Body of pancreas (tissue), 4 donors: Measurements from ENCODE around the gene EGR4. TPM values are rescaled to one million over a fixed set of nuclear protein-coding genes. Genes with fewer than 3 reads are reported as not detected.

Experiments used
- ATAC-seq: fragments of 150-250 bp; one replicate; pipeline ENCODE4 v1.9.1; 2016
- DNase-seq, 4 donors: peaks; one replicate each; pipeline ENCODE4 v3.0.0-alpha.2; 2019
- H3K27ac ChIP-seq, 4 donors: fragments of 200-600 bp; sonication (generic); 1 replicate in 3 of 4; 2 replicates in 1 of 4; pipeline versions ENCODE4 v1.5.1 to v1.6.1; 2016 to 2019; ENCODE audit warnings: mild to moderate bottlenecking in 1 of 4, mixed read lengths in 1 of 4, moderate library complexity in 1 of 4
- H3K27me3 ChIP-seq, 2 donors: fragments of 200-600 bp; sonication (generic); one replicate each; pipeline ENCODE4 v1.6.0; 2016; ENCODE audit warnings: mild to moderate bottlenecking in 1 of 2
- H3K36me3 ChIP-seq, 2 donors: fragments of 200-600 bp; sonication (generic); replicated peaks in 1 of 2; 2 replicates each; pipeline ENCODE4 v1.5.1; 2016; ENCODE audit warnings: low read depth in 2 of 2; ENCODE audit not compliant: insufficient read depth in 1 of 2
- H3K4me1 ChIP-seq: fragments of 200-600 bp; sonication (generic); one replicate; pipeline ENCODE4 v1.6.0; 2016
- H3K4me3 ChIP-seq, 2 donors: fragments of 200-600 bp; sonication (generic); 1 replicate in 1 of 2; 2 replicates in 1 of 2; pipeline ENCODE4 v1.5.1; 2016 to 2019
- H3K9me3 ChIP-seq, 3 donors: fragments of 200-600 bp; sonication (generic); 1 replicate in 2 of 3; 2 replicates in 1 of 3; pipeline ENCODE4 v1.5.1; 2016
- POLR2A ChIP-seq, 3 donors: fragments of 450-650 bp; IDR thresholded peaks; one replicate each; pipeline ENCODE4 v1.6.1; 2016; ENCODE audit warnings: antibody characterized with exemption in 3 of 3, mild to moderate bottlenecking in 2 of 3
- WGBS, 2 donors: methylation state at CpG; one replicate each; pipeline ENCODE4 v1.1.5; 2017; 5-methylcytosine and 5-hydroxymethylcytosine counted together
- intact Hi-C: fragments of 100-400 bp; cut with DNase I; formaldehyde crosslinking; loops from one replicate; pipeline ENCODE4 v1.15.1; 2023
- total RNA-seq, 2 donors: library from RNA; depleted of rRNA; stranded (reverse); fragments of >200 nt; gene quantifications; one replicate each; pipeline ENCODE4 v1.1.0, GENCODE V29; 2016
- TF ChIP-seq, protein P1 (sequence below), 7 experiments: fragments of 450-650 bp in 4 of 7; fragments of 200-600 bp in 3 of 7; sonication (generic) in 3 of 7; IDR thresholded peaks; one replicate each; pipeline ENCODE4 v1.5.1; 2016 to 2019; ENCODE audit warnings: antibody characterized with exemption in 7 of 7

EGR4 gene
- total RNA-seq, 2 donors from 2014 or later: not detected

DNA sequence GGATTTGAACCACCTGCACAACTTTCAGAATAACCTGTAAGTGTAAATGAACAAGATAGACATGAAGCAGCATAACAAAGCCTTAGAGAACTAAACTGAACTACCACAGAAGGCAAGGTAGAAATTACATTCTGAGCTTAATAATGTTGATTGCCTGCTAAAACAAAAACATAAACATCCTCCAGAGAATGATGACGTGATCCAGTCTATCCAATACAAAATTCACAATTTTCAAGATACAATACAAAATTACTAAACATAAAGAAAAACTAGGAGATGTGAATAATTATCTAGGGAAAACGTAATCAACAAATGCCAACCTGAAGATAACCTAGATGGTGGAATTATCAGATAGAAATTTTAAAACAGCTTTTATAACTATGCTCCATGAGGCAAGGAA, 40.7 kb upstream of the EGR4 start:
- H3K27ac ChIP-seq: no peak overlapping the region
- WGBS, 2 donors: 48 to 61% methylated on average over 2 of the region's 2 CpGs
- no peaks in the 10 kb centered on the region for H3K4me1 ChIP-seq
- intact Hi-C loops: no loop called here
- no peak overlapping the region for H3K4me3 ChIP-seq
- DNase-seq: no peak
- H3K36me3 ChIP-seq: no peaks in the 10 kb centered on the region
- H3K9me3 ChIP-seq: no peaks in the 10 kb centered on the region
- TF ChIP-seq, protein P1, sequence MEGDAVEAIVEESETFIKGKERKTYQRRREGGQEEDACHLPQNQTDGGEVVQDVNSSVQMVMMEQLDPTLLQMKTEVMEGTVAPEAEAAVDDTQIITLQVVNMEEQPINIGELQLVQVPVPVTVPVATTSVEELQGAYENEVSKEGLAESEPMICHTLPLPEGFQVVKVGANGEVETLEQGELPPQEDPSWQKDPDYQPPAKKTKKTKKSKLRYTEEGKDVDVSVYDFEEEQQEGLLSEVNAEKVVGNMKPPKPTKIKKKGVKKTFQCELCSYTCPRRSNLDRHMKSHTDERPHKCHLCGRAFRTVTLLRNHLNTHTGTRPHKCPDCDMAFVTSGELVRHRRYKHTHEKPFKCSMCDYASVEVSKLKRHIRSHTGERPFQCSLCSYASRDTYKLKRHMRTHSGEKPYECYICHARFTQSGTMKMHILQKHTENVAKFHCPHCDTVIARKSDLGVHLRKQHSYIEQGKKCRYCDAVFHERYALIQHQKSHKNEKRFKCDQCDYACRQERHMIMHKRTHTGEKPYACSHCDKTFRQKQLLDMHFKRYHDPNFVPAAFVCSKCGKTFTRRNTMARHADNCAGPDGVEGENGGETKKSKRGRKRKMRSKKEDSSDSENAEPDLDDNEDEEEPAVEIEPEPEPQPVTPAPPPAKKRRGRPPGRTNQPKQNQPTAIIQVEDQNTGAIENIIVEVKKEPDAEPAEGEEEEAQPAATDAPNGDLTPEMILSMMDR (IDR thresholded peaks at IDR 0.05): no peak
- TF ChIP-seq POLR2A (IDR thresholded peaks at IDR 0.05): no peak
- no peak for ATAC-seq
- no peaks in the 10 kb centered on the region for H3K27me3 ChIP-seq

GRCh38 chr2:73333564-73333963, 40.2 kb upstream of the EGR4 start:
- intact Hi-C loops: no loop called here
- H3K4me3 ChIP-seq: no peak overlapping the region
- TF ChIP-seq, protein P1 (IDR thresholded peaks at IDR 0.05): no peak
- no peak for TF ChIP-seq POLR2A (IDR thresholded peaks at IDR 0.05)
- H3K9me3 ChIP-seq: no peaks in the 10 kb centered on the region
- ATAC-seq: no peak
- no peaks in the 10 kb centered on the region for H3K27me3 ChIP-seq
- no peaks in the 10 kb centered on the region for H3K36me3 ChIP-seq
- no peak for DNase-seq
- no peak overlapping the region for H3K27ac ChIP-seq
- no peaks in the 10 kb centered on the region for H3K4me1 ChIP-seq

DNA sequence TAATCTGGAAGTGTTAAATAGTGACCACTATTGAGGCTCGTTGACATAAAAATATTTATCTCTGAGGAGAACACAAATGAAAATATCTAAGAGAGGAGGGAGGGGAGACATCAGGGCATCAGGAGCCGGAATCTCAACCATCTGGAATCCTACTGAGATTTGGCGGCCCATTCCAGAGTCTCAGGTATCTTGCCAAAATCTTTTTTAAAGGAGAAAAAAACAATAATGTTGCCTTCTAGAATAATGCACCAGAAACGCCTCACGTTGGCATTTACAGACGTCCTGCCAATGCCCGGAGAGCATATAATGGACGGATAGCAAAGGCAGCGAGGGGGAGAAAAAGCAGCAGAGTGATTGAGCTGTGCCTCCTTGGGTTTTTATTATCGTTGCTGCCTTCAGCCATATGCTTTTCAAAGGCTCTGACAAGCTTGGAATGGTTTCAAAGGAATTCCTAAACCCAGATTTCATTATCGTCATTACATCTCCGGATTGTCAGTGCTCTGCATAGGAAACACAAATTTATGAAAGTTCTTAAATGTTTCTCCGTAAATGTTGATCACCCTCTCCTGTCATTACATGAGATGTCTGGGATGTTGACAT, 30.9 kb upstream of the EGR4 start:
- no peak overlapping the region for H3K4me3 ChIP-seq
- no peak overlapping the region for H3K27ac ChIP-seq
- H3K4me1 ChIP-seq: no peaks in the 10 kb centered on the region
- intact Hi-C loops: no loop called here
- DNase-seq (no peak), ATAC-seq (no peak)
- 49 to 50% methylated on average over 13 of the region's 13 CpGs for WGBS, 2 donors
- H3K27me3 ChIP-seq: no peaks in the 10 kb centered on the region
- H3K36me3 ChIP-seq: no peaks in the 10 kb centered on the region
- H3K9me3 ChIP-seq: no peaks in the 10 kb centered on the region
- no peak for TF ChIP-seq POLR2A (IDR thresholded peaks at IDR 0.05)
- TF ChIP-seq, protein P1 (IDR thresholded peaks at IDR 0.05): no peak

DNA sequence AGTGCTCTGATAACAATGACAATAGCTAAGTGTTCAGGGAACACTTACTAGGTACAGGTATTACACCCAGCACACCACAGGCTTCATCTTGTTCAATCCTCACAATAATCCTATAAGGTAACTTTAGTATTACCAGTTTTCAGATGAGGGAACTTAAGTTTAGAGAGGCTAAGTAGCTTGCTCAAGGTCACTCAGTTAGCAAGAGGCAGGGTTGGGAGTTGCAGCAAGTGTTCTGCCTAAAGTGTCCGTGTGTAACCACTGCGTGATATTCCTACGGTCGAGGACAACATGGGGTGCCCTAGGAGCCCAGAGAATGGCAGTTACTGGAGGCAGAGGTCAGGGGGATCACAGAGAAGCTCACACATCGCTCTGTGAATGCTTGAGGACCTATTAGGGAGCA, 30.2 kb upstream of the EGR4 start:
- H3K27ac ChIP-seq: no peak overlapping the region
- no peaks in the 10 kb centered on the region for H3K36me3 ChIP-seq
- no peak for DNase-seq
- H3K9me3 ChIP-seq: no peaks in the 10 kb centered on the region
- no peaks in the 10 kb centered on the region for H3K4me1 ChIP-seq
- no peaks in the 10 kb centered on the region for H3K27me3 ChIP-seq
- intact Hi-C loops: no loop called here
- H3K4me3 ChIP-seq: no peak overlapping the region
- WGBS, 2 donors: 31 to 42% methylated on average over 5 of the region's 5 CpGs
- no peak for ATAC-seq
- TF ChIP-seq, protein P1 (IDR thresholded peaks at IDR 0.05): no peak
- TF ChIP-seq POLR2A (IDR thresholded peaks at IDR 0.05): no peak

DNA sequence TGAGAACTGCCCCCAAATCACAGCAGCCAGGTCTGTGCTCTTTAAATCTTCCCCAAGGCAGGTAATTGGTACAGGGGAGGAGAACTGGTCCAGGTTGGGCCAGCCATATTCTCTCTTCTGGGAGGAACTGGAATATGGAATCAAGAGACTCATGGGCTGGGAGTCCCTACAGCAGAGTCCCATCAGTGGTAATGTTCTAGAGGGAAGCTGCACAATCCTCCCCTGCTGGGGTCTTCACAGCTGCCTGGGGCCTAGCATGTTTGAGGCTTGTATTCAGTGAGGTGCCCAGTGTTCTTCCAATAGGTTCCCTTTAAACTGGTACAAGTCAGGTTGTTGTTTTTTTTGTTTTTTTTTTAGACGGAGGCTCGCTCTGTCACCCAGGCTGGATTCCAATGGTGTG, 21.1 kb upstream of the EGR4 start:
- no peak overlapping the region for H3K4me3 ChIP-seq
- 90% methylated on average over 2 of the region's 2 CpGs for WGBS, 2 donors
- intact Hi-C loops: no loop called here
- no peaks in the 10 kb centered on the region for H3K36me3 ChIP-seq
- TF ChIP-seq, protein P1 (IDR thresholded peaks at IDR 0.05): no peak
- TF ChIP-seq POLR2A (IDR thresholded peaks at IDR 0.05): no peak
- DNase-seq: no peak
- H3K9me3 ChIP-seq: no peaks in the 10 kb centered on the region
- H3K4me1 ChIP-seq: no peaks in the 10 kb centered on the region
- H3K27ac ChIP-seq: no peak overlapping the region
- H3K27me3 ChIP-seq: no peaks in the 10 kb centered on the region
- ATAC-seq: no peak
